ENCODE measurements around the gene GABRA1.

Gene GABRA1

GRCh38 chr5:161863259-161863658, 15.3 kb downstream of the GABRA1 start:
- TF ChIP-seq CTCF (IDR thresholded peaks at IDR 0.05), result no peak

- TF ChIP-seq CTCF (IDR thresholded peaks at IDR 0.05), result no peak
Measured at GRCh38 chr5:161863811-161864210, 15.9 kb downstream of the GABRA1 start.

- no peak for TF ChIP-seq CTCF (IDR thresholded peaks at IDR 0.05)
Measured at GRCh38 chr5:161865510-161865909, 17.6 kb downstream of the GABRA1 start.

GRCh38 chr5:161889971-161890370, 42.1 kb downstream of the GABRA1 start:
- no peak for TF ChIP-seq CTCF (IDR thresholded peaks at IDR 0.05)

- no peak for TF ChIP-seq CTCF (IDR thresholded peaks at IDR 0.05)
Measured at GRCh38 chr5:161895514-161895913, 47.6 kb downstream of the GABRA1 start.

- no peak for TF ChIP-seq CTCF (IDR thresholded peaks at IDR 0.05)
Measured at GRCh38 chr5:161897033-161897432, 49.1 kb downstream of the GABRA1 start.

GRCh38 chr5:161899590-161899989, 51.7 kb downstream of the GABRA1 start:
- no peak for TF ChIP-seq CTCF (IDR thresholded peaks at IDR 0.05)

GRCh38 chr5:161900981-161901380, 53.1 kb downstream of the GABRA1 start:
- TF ChIP-seq CTCF (IDR thresholded peaks at IDR 0.05), result no peak

All from LNCAP (cell line).